H1 (cell line): ENCODE data around the gene PPY. TPM values are rescaled to one million over a fixed set of nuclear protein-coding genes. Genes with fewer than 3 reads are reported as not detected.

Source experiments
- CTCF ChIA-PET: fragments of 300-600 bp; sonication (Branson Sonifier 250); formaldehyde crosslinking; loops from one replicate; lab custom pipeline; 2021; ENCODE audit not compliant: partially characterized antibody; lab: Charles Lee
- POLR2A ChIA-PET: fragments of 300-600 bp; sonication (Branson Sonifier 250); formaldehyde crosslinking; loops from one replicate; lab custom pipeline; 2021; ENCODE audit warnings: inconsistent platforms; ENCODE audit not compliant: partially characterized antibody; lab: Charles Lee
- DNase-seq, 2 experiments: peaks; one replicate each; pipeline versions ENCODE4 v3.0.0 to v3.0.0-alpha.2; 2010 to 2022; ENCODE audit warnings: low spot score in 2 of 2, low read depth in 1 of 2, mixed read lengths in 1 of 2
- FAIRE-seq: peaks from 2 replicates; lab custom pipeline; 2011; peaks lifted over from hg19 to GRCh38; lab: Jason Lieb, UNC
- H2AFZ ChIP-seq: 2 replicates; pipeline ENCODE4 v1.8.1; 2012; ENCODE audit warnings: low read length, inconsistent platforms
- H2AK5ac ChIP-seq: 2 replicates; pipeline ENCODE4 v1.6.1; 2013; ENCODE audit warnings: low read depth, low read length
- H2BK120ac ChIP-seq: replicated peaks from 2 replicates; pipeline ENCODE3; 2013; ENCODE audit warnings: low read depth, low read length, inconsistent platforms
- H2BK12ac ChIP-seq: 2 replicates; pipeline ENCODE4 v1.6.1; 2013; ENCODE audit warnings: low read depth, low read length
- H2BK15ac ChIP-seq: 2 replicates; pipeline ENCODE4 v1.6.1; 2013; ENCODE audit warnings: low read length
- H2BK20ac ChIP-seq: 2 replicates; pipeline ENCODE4 v1.6.1; 2013; ENCODE audit warnings: low read length
- H2BK5ac ChIP-seq: 2 replicates; pipeline ENCODE4 v1.6.1; 2013; ENCODE audit warnings: low read depth, low read length
- H3K14ac ChIP-seq: 2 replicates; pipeline ENCODE4 v1.6.1; 2013; ENCODE audit warnings: inconsistent platforms; ENCODE audit not compliant: insufficient read length
- H3K18ac ChIP-seq: 2 replicates; pipeline ENCODE4 v1.6.1; 2013; ENCODE audit warnings: low read length; ENCODE audit errors: extremely low read depth
- H3K23ac ChIP-seq: 2 replicates; pipeline ENCODE4 v1.6.1; 2013; ENCODE audit warnings: inconsistent platforms; ENCODE audit not compliant: insufficient read length
- H3K23me2 ChIP-seq: 2 replicates; pipeline ENCODE4 v1.6.1; 2013; ENCODE audit warnings: low read depth, low read length
- H3K27ac ChIP-seq: 2 replicates; pipeline ENCODE4 v1.6.1; 2011; ENCODE audit warnings: low read depth, low read length, inconsistent platforms
- H3K27me3 ChIP-seq, 4 experiments: replicated peaks in 1 of 4; 1 replicate in 1 of 4; 2 replicates in 3 of 4; pipeline versions ENCODE4 v1.6.1 to v1.8.1; 2011 to 2013; ENCODE audit warnings: low read length in 3 of 4, mild to moderate bottlenecking in 3 of 4, inconsistent platforms in 2 of 4, mixed read lengths in 2 of 4, moderate library complexity in 1 of 4; ENCODE audit not compliant: control insufficient read depth in 3 of 4, insufficient read depth in 3 of 4; ENCODE audit errors: extremely low read depth in 1 of 4
- H3K36me3 ChIP-seq, 4 experiments: 2 replicates each; pipeline versions ENCODE4 v1.6.1 to v1.8.1; 2011 to 2013; ENCODE audit warnings: mild to moderate bottlenecking in 4 of 4, low read length in 3 of 4, moderate library complexity in 2 of 4, control low read depth in 1 of 4, inconsistent platforms in 1 of 4; ENCODE audit not compliant: insufficient read depth in 4 of 4, control insufficient read depth in 2 of 4
- H3K4ac ChIP-seq: replicated peaks from 2 replicates; pipeline ENCODE3; 2013; ENCODE audit warnings: low read length, low read depth, mixed read lengths, inconsistent platforms; ENCODE audit not compliant: insufficient read length
- H3K4me1 ChIP-seq, 4 experiments: replicated peaks in 1 of 4; 1 replicate in 1 of 4; 2 replicates in 3 of 4; pipeline versions ENCODE4 v1.6.1 to v1.8.1; 2011 to 2013; ENCODE audit warnings: low read length in 3 of 4, inconsistent platforms in 2 of 4, mixed read lengths in 1 of 4; ENCODE audit not compliant: insufficient read depth in 4 of 4, control insufficient read depth in 3 of 4
- H3K4me2 ChIP-seq, 2 experiments: 2 replicates each; pipeline versions ENCODE4 v1.6.1 to v1.8.1; 2011 to 2013; ENCODE audit warnings: low read depth in 2 of 2, low read length in 2 of 2, control low read depth in 1 of 2, inconsistent platforms in 1 of 2, mild to moderate bottlenecking in 1 of 2; ENCODE audit not compliant: insufficient read depth in 1 of 2
- H3K4me3 ChIP-seq, 4 experiments: fragments of 200-600, 300-600 bp in 1 of 4; sonication (generic), shearing (Covaris generic), sonication (Bioruptor Twin) in 1 of 4; 2 replicates each; pipeline versions ENCODE4 v1.5.1 to v1.8.1; 2011 to 2016; ENCODE audit warnings: low read length in 4 of 4, low read depth in 3 of 4, control low read depth in 2 of 4, inconsistent platforms in 2 of 4, mild to moderate bottlenecking in 2 of 4, mixed read lengths in 1 of 4, moderate library complexity in 1 of 4; ENCODE audit not compliant: insufficient read depth in 2 of 4; ENCODE audit errors: extremely low read depth in 1 of 4
- H3K56ac ChIP-seq: replicated peaks from 2 replicates; pipeline ENCODE3; 2013; ENCODE audit warnings: low read depth, mild to moderate bottlenecking, mixed read lengths, low read length, inconsistent platforms; ENCODE audit not compliant: insufficient read length
- H3K79me1 ChIP-seq: 2 replicates; pipeline ENCODE4 v1.6.1; 2013; ENCODE audit warnings: low read depth, low read length, control low read depth
- H3K79me2 ChIP-seq, 2 experiments: 2 replicates each; pipeline versions ENCODE4 v1.6.1 to v1.8.1; 2012 to 2013; ENCODE audit warnings: low read length in 2 of 2, mild to moderate bottlenecking in 2 of 2, inconsistent platforms in 1 of 2; ENCODE audit not compliant: insufficient read depth in 2 of 2, control insufficient read depth in 1 of 2
- H3K9ac ChIP-seq, 4 experiments: replicated peaks in 1 of 4; 1 replicate in 1 of 4; 2 replicates in 3 of 4; pipeline versions ENCODE4 v1.6.1 to v1.8.1; 2011 to 2013; ENCODE audit warnings: low read depth in 3 of 4, low read length in 3 of 4, control low read depth in 2 of 4, mild to moderate bottlenecking in 2 of 4, moderate library complexity in 2 of 4, inconsistent platforms in 1 of 4; ENCODE audit errors: extremely low read depth in 1 of 4
- H3K9me3 ChIP-seq, 2 experiments: 2 replicates each; pipeline versions ENCODE4 v1.6.1 to v1.8.1; 2012 to 2013; ENCODE audit warnings: mild to moderate bottlenecking in 2 of 2, moderate library complexity in 2 of 2, control low read depth in 1 of 2, inconsistent platforms in 1 of 2, low read depth in 1 of 2, low read length in 1 of 2, mixed read lengths in 1 of 2; ENCODE audit not compliant: insufficient read depth in 2 of 2
- H4K20me1 ChIP-seq, 2 experiments: replicated peaks in 1 of 2; 2 replicates each; pipeline versions ENCODE3 to v1.8.1; 2011 to 2013; ENCODE audit warnings: inconsistent platforms in 2 of 2, low read length in 2 of 2, mild to moderate bottlenecking in 1 of 2; ENCODE audit not compliant: insufficient read depth in 2 of 2, control insufficient read depth in 1 of 2
- H4K5ac ChIP-seq: 2 replicates; pipeline ENCODE4 v1.6.1; 2013; ENCODE audit warnings: low read length, low read depth, mixed read lengths, inconsistent platforms; ENCODE audit not compliant: insufficient read length
- H4K8ac ChIP-seq: 2 replicates; pipeline ENCODE4 v1.8.0; 2013; ENCODE audit warnings: mild to moderate bottlenecking, moderate library complexity, low read length, inconsistent platforms; ENCODE audit not compliant: insufficient read depth; ENCODE audit errors: extremely low read depth
- H4K91ac ChIP-seq: replicated peaks from 2 replicates; pipeline ENCODE3; 2013; ENCODE audit warnings: low read length, mixed read lengths, inconsistent platforms; ENCODE audit not compliant: insufficient read length
- CTBP2 ChIP-seq: IDR thresholded peaks from 2 replicates; pipeline ENCODE4 v1.7.0; 2011; ENCODE audit warnings: borderline replicate concordance, mild to moderate bottlenecking, moderate library complexity, mixed read lengths, low read length; ENCODE audit not compliant: insufficient read depth, insufficient read length
- KDM4A ChIP-seq: IDR thresholded peaks from one replicate; pipeline ENCODE4 v1.7.1; 2012; ENCODE audit warnings: low read depth, mild to moderate bottlenecking, moderate library complexity, low read length, inconsistent platforms; ENCODE audit not compliant: severe bottlenecking
- SUZ12 ChIP-seq: fragments of 200-600 bp; sonication (generic); IDR thresholded peaks from 2 replicates; pipeline ENCODE4 v1.6.1; 2012; ENCODE audit warnings: mild to moderate bottlenecking, inconsistent platforms, low read length, moderate library complexity, mixed read lengths
- WGBS, 2 experiments: shearing (Covaris generic) in 1 of 2; methylation state at CpG; one replicate each; pipeline versions ENCODE4 v1.1.6 to v1.1.7; 2013 to 2015; ENCODE audit warnings: low lambda C conversion rate in 2 of 2, mixed read lengths in 2 of 2, inconsistent platforms in 1 of 2, low coverage in 1 of 2, missing lambda C conversion rate in 1 of 2; ENCODE audit not compliant: insufficient replicate concordance in 2 of 2, insufficient coverage in 1 of 2, insufficient read length in 1 of 2; ENCODE audit errors: extremely low coverage in 1 of 2, missing lambda C conversion rate in 1 of 2; 5-methylcytosine and 5-hydroxymethylcytosine counted together
- polyA plus RNA-seq, 7 experiments: library from polyadenylated mRNA; depleted of rRNA in 3 of 7; stranded (reverse) in 5 of 7; unstranded in 2 of 7; fragments of >200 nt in 5 of 7; fragments of 200-250 nt in 2 of 7; gene quantifications; 1 replicate in 5 of 7; 2 replicates in 1 of 7; 4 replicates in 1 of 7; pipeline versions ENCODE4 v1.2.1 to v1.2.3, GENCODE V29; 2011 to 2013; ENCODE audit warnings: missing spikeins in 2 of 7, mixed read lengths in 2 of 7
- total RNA-seq: library from RNA; stranded (reverse); fragmentation: NEBNext Ultra II Directional; extraction: Animal tissue kit (Norgen Biotek cat#: 25700); gene quantifications from 2 replicates; pipeline ENCODE4 v1.2.1, GENCODE V29; 2021
- TF ChIP-seq, protein P1 (sequence below): IDR thresholded peaks from 2 replicates; pipeline ENCODE4 v1.6.1; 2012; ENCODE audit warnings: inconsistent platforms

The PPY gene
- total and polyA plus RNA-seq, 2 of the 8 experiments (the other 6 are each of a cell fraction or from before 2014, with no cell fraction given): 0.26 TPM; not detected in 1

DNA sequence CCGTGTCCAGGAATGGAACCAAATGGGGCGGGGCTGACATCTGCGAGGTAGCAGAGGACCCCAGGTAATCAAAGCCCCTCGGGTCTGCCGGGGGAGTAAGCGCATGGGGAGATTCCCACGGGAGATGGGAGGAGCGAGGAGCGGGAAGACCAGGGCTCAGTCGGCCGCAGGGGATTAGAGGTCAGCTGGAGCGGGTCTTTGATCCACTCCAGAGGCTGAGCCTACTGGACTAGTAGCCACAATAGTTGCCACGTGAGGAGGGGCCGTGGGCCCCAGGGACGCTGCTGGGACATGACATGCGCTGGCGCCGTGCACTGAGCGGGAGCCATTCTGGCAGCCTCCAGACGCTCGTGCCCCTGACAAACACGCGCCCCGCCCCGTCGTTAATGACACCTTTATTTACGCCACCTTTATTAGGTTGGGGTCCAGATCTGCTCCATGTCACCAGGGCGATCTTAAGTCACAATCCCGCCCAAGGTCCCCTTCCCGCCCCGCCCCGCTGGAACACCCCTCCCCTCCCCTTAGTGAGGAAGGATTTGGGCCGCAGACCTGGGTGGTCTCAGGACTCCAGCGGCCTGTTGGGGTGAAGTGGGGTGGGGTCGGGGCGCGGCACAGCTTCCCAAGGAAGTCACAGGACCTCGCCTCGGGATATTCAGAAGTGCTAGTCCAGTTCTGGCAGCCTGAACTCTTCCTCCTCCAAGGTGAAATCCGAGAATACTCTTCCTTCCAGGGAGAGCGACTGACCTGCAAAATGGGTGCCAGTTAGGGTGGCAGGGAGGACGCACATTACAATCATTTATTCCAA is 15.0 kb downstream of the PPY start:
- Histone ChIP-seq H2BK20ac (no peak overlapping the region), H3K18ac (no peak overlapping the region; the same call in 1 of the 2 replicates), H3K27ac (no peak overlapping the region), H2BK15ac (0 out of 2 replicates have a peak overlapping the region, but pooled peaks have one; percentile 61), H4K91ac (no peak overlapping the region), H3K36me3 (no peaks in the 10 kb centered on the region), H3K23me2 (peaks cover 3% of the 10 kb centered on the region; the same call in 1 of the 2 replicates), H4K20me1 (no peaks in the 10 kb centered on the region), H2BK12ac (no peak overlapping the region; the same call in 1 of the 2 replicates), H3K4ac (no peak overlapping the region), H3K79me2 (no peaks in the 10 kb centered on the region), H3K4me3 (peak overlapping the region; percentile 10 to 55 (median 34); a peak in 5 of 8 replicates), H3K14ac (no peak overlapping the region), H4K8ac (no peak overlapping the region), H3K4me1 (peaks cover 0 to 7% (median 0%) of the 10 kb centered on the region in 4 experiments; a peak in 1 of 7 replicates), H3K23ac (no peak overlapping the region), H2AFZ (peak overlapping the region; percentile 90), H3K27me3 (peaks cover 3 to 28% (median 15%) of the 10 kb centered on the region in 4 experiments), H3K9me3 (no peaks in the 10 kb centered on the region), H3K4me2 (peak overlapping the region; percentile 76 to 82), H2BK120ac (no peak overlapping the region), H3K9ac (no peak overlapping the region), H3K56ac (no peak overlapping the region), H2BK5ac (no peak overlapping the region), H4K5ac (no peak overlapping the region), H2AK5ac (no peak overlapping the region), H3K79me1 (no peaks in the 10 kb centered on the region)
- TF ChIP-seq KDM4A (peak; percentile 56), CTBP2 (no peak), SUZ12 (peak; percentile 42; the same call in 1 of the 2 replicates)
- TF ChIP-seq, protein P1, sequence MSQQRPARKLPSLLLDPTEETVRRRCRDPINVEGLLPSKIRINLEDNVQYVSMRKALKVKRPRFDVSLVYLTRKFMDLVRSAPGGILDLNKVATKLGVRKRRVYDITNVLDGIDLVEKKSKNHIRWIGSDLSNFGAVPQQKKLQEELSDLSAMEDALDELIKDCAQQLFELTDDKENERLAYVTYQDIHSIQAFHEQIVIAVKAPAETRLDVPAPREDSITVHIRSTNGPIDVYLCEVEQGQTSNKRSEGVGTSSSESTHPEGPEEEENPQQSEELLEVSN: peak; percentile 72
- 24% methylated on average over 29 of the region's 42 CpGs; no CpG with 5 or more reads in 1 of the 2 experiments for WGBS, 2 experiments
- ChIA-PET CTCF (interaction anchor here (0.7 to 13.7 kb wide), 9 partner anchors 10 to 310 kb away, joined by 3 to 106 read pairs (median 9); partner anchors contain the start of genes MPP2 and PPY), POLR2A (no interaction called here)
- FAIRE-seq (no peak), DNase-seq (no peak)
